HG03060 (cell line): ENCODE results near the gene P2RX6.
"Not testable (repeated sequence)": the region's sequence is repeated elsewhere in the genome, so short reads cannot be mapped to it uniquely, and the experiment has no call there.

Source experiments
- ATAC-seq: cut with Tn5 transposase; IDR thresholded peaks from one replicate; pipeline ENCODE4 v1.9.1; 2021; ENCODE audit warnings: low read depth, moderate number of reproducible peaks; ENCODE audit not compliant: unreplicated experiment

Gene P2RX6

DNA sequence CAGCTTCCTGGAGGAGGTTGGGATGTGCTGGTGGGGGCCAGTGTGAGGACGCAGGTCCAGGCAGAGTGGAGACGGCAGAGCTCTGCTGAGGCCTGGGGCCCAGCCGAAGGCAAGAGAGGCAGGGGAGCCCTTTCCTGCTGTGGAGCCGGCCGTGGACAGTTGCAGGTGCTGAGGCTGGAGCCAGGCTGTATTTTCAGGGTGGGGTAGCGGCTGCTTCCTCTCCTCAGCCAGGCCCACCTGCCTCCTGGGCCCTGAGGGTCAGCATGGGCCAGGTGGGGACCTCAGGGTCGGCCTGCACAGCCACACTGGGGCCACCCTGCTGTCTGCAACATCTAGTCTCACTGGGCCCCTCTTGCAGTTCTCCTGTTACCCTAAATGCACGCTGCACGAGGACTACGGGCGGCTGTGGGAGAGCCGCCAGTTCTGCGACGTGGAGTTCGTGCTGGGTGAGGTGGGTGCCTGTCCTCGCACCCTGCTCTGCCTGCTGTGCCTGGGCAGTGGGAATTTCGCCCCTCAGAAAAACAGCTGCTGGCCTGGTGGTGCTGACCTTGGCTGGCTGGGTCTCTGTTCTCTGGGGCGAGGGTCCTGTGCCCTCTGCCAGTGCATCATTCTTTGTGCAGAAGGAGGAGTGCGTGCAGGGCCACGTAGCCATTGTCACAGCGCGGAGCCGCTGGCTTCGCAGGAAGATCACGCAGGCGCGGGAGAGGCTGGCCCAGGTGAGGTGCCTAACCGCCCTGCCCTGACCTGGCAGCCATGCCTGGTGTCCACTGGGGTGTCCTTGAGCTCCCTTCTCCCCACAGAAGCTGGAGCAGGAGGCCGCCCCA, 21.4 kb upstream of the P2RX6 start:
- no peak for ATAC-seq

DNA sequence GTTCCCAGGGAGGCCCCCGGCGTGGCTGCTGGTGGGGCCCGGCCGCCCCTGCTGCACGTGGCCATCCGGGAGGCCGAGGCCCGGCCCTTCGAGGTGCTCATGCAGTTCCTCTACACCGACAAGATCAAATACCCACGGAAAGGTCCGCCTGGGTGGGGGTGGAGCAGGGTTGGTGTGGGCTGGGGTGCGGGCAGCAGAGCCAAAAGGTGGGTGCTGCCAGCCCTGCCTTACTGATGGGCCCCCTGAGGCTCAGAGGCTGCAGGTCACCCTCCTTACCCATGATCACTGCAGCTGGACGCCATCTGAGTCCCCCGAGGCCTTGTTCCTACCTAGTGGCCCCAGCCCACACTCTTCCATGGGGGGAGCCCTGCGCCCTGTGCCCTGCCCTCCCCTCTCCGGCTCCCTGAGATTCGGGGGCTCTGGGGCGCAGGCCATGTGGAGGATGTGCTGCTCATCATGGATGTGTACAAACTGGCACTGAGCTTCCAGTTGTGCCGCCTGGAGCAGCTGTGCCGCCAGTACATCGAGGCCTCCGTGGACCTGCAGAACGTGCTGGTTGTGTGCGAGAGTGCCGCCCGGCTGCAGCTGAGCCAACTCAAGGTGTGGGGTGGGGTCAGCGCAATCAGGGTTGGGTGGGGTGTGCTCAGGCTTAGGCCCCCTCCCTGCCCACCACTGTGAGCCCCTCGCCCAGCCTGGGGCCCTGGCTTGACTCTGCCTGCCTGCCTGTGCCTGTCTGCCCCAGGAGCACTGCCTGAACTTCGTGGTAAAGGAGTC, 20.6 kb upstream of the P2RX6 start:
- no peak for ATAC-seq

DNA sequence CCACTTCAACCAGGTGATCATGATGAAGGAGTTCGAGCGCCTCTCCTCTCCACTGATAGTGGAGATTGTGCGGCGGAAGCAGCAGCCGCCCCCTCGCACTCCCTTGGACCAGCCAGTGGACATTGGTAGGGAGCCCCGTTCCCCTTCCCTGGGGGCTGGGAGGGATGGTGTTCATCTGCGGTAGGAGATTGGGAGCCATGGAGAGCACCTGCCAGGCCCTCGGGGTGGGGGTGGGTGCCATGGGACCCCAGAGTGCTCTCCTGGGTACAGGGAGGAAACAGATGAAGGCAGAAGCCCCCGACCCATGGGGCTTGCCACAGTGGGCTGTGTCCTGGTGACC, 20.1 kb upstream of the P2RX6 start:
- ATAC-seq = no peak

DNA sequence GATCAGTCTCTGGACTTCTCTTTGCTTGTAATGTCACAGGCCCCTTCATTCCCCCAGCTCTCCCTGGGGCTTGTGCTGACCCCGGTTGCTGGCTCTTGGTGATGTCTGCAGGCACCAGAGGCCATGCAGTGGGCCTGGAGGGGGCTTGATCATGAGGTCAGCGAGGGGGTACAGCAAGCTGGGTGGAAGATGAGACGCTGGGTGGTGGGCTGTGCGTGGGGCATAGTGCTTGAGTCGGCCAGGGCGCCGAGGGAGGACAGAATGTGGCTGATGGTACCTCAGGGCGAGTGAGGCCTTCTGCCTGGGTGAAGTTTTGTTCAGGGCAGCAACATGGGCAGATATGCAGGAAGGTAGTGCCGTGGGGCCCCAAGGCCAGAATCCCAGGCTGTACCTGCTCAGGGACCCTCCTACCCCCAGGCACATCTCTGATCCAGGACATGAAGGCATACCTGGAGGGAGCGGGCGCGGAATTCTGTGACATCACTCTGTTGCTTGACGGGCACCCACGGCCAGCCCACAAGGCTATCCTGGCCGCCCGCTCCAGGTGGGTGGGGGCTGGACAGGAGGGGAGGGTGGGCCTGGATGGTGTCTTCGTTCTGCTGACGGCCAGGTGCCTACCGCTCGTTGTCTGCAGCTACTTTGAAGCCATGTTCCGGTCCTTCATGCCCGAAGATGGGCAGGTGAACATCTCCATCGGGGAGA, 19.5 kb upstream of the P2RX6 start:
- no peak for ATAC-seq

DNA sequence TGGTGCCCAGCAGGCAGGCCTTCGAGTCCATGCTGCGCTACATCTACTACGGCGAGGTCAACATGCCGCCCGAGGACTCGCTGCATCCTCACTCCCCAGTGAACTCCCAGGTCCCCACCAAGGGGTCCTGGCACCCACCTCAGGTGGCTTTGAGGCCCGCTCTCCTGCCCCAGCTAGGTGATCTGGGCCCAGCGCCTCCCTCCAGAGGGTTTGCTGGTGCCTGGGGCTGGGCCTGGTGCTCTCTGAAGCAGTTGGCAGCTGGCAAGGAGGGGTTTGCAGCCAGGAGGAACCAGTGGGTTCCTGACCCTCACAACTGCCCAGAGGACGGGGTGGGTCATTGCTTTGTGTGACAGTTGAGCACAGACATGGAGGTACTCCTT, 18.9 kb upstream of the P2RX6 start:
- no peak for ATAC-seq

DNA sequence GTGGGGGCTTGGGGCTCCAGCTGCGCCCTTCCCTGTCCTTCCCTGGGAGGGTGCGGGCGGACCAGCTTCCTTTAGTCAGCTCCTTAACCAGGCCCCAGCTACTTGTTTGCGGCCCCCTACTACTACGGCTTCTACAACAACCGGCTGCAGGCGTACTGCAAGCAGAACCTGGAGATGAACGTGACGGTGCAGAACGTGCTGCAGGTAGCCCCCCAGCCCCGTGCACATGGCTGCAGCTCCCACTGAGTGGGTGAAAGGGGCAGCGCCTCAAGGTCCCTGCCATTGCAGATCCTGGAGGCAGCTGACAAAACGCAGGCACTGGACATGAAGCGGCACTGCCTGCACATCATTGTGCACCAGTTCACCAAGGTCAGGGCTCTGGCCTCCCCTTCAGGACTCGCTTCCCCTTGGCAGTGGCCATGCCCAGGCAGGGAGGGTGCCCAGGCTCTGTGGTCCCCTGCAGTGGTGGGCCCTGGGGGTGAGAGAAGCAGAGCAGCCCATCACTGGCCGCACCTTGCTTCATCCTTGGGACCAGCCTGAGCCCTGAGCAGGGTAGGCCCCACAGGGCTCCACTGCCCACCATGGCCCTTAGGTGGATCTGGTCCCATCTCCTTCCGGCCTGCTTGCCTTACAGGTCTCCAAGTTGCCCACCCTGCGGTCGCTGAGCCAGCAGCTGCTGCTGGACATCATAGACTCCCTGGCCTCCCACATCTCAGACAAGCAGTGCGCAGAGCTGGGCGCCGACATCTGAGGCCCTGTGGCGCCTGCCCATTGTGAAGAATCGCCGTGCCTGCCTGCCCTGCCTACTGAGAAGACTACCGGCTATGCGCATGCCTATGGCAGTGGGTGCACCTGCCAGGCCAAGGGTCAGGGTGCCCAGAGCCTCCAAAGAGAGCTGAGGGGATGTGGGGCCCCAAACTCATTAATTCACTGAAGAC, 18.1 kb upstream of the P2RX6 start:
- no peak for ATAC-seq

DNA sequence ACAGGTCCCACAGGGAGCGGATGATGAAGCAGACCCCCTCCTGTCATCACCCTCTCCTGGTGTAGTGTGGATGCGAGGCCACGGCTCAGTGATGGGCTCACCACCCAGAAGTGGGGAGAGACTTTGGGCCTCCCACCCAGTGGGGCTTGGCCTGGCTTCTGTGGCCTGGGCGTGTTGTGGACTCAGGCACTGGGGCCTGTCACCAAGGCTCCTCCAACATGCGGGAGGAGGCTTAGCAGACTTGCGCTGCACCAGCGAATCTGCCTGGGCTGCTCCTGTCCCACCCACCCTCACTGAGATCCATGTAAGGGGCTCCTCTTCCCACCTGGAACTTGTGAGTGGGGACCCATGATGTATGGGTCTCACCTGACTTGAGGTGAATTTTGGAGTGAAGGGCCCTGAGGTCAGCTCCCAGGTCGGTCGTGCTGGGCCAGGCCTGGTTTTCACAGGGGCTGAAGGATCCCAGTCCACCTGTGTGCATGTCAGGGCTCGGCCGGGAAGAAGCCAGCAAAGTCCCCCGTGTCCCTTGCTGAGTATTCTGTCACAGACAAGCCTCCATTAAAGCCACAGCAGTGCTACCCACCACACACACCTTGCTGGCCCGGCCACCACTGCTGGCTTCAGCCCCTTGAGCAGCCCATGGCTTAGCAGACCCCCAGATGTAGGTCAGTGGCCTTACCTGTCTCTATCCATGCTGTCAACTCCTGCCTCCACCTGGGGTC, 17.3 kb upstream of the P2RX6 start:
- ATAC-seq = no peak

DNA sequence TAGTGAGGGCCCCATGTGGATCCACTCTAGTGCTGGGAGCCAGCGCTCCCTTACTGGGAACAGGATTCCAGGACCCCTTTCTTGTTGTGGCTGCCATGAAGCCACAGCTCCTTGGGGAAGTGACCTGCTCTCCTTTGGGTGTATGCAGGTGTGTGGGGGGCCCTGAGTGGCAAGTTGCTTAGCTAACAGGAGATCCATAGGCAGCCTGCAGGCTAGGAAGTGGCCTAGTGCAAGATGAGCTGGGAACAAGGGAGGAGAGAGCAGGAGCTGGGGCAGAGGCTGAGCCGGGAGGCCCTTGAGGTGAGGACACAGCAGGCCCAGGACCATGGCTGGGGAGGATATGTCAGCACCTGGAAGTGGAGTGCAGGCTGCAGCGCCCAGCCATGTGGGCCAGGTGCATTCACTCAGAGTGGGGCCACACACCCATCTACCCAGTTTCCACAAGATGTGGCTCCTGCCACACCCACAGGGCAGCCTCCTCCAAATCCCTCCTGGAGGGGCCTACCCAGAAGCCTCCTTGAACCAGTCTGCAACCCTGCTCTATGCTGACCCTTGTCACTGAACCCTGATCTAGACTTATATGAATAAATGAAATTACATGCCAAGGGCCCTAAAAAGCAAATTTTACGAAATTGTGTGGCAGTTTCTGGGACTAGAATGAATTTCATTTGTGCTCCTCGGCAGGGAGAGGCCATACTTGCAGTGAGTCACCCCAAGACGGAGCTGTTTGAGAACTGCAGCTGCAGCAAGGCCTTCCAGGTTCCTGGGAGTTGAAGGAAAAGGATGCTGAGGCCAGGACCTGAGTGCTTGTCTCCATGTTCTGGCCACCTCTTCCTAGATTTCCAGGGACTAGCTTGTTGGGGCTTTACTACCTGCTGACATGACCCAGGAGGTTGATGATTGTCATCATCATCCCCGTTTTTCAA, 16.3 kb upstream of the P2RX6 start:
- ATAC-seq = no peak

DNA sequence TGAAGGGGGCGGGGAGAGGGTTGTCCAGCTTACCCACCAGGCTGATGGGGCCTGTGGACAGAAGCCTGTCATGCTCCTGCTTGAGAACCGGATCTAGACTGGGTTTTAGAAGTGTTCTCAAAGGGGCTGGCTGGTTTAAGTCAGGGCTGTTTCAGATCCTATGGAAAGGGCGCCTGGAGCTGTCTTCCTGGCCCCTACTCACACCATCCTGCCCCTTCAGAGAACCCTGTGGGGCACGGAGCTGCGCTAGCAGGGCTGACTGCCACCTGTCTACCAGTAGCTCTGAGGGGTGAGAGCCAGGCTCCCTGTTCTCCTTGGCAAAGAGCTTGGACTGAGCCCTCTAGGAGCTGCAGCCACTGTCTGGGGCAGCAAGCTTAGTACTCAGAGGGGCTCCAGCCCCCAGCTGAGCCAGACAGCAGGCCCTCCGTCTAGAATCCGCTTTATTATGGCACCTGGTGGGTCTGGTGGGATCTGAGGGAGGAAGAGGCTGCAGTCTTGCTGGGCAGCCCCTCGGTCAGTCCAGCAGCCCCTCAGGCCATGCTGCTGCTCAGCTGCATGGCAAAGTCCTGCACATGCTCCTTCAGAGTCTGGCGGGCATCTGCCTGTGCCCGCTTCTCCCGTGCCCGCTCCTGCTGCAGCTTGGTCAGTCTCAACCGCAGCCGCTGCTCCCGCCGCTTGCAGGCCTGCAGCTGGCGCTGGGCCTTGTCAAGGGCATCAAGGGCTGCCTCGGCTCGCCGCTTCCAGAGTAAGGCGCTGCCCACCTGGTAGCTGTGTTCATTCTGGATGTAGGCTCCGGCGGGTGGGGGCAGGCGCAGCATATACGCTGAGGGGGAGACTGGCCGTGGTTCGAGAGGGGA, 15.4 kb upstream of the P2RX6 start:
- ATAC-seq = no peak

DNA sequence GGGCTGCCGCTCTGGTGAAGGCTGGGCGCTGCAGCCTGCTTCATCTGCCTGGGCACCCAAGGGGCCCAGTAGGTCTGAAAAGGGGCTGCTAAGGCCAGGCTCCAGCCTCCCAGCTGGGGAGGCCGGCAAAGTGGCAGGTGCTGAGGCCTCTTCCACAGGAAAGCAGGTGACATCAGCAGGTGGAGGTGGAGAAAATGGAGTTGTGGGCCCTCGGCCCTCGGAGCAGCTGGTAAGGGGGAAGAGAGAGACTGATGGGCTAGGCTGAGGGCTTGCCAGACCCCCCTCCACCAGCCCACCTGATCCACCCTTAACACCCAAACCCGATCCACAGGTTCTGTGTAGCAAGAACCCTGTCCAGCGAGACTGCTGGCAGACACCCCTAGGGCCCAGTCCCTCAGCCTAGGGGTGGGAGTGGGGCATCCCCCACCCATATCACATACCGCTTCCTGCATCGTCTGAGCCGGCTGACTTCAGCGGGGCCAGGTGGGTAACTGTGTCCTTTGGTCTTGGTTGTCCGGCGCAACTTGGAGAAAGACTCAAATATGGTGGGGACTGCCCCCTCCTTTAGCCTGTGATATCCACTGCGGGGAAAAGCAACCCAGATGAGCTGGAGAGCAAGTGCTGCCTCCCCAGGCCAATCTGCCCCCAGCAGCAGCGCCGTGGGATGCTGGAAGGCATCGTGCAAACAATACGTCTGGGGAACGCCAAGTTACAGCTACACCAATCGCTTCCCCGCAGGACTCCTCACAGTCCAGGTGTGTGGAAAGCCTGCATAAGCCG, 14.6 kb upstream of the P2RX6 start:
- no peak for ATAC-seq

DNA sequence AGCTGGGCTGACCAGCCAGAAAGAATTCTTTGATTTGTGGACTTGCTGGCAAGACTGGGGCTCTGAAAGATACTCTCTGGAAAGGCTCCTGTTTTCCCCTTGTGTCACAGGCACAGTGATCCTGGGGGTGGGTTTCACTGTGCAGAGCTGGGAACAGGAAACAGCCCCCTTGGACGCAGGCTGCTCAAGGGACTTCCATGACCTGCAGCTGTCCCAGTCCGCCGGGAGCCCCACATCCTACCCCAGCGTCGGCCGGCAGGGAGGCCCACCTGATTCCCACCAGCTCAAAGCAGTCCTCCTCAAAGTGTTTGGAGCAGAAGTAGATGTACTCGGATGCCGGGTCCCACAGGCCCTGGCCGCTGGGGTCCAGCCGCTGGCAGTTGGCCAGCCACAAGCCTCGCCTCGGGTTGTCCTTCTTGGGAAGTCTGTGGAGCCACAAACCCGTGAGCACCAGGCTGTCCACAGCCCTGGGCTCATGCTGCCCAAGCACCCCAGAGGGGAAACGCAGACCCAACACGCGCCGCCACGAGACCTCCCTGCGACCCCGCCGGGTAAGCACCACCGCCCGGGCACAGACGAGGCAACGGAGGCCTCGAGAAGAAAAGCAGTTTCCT, 13.9 kb upstream of the P2RX6 start:
- no peak for ATAC-seq

DNA sequence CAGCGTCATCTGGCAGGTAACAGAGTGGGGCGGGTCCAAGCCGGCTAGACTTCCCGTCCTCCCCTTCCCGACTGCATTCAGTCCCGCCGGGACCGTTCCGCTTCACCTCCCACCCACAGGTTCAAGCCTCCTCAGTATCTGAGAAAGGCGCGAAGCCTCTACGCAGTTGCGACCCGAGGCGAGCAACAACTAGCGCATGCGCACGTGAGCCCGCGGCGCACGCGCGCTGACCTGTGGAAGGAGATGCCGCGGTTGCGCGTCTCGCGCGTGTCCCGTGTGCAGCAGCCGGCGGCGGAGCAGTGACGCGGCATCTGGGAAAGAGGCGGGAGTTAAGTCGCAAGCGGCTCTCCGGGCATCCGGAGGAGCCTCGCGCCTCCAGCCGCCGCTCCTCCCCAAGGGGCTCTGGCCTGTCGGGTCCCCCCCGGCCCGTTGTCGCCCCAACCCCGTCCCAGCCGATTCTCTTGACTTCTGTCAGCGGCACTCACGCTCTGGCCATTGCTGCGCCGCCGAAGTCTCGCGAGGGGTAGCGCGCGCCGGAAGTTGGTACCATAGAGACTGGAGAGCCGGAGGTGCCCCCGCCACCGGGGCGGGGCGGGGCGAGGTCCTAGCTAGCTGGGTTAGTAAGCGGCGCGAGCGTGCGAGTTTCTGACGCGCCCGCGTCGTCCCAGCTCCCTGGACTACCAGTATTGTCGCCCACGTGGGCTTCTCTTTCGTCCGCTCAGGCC, 13.2 kb upstream of the P2RX6 start, which contains the start of gene THAP7:
Gene THAP7 (minus strand): TSS at position 518 of the 725 bp plus-strand sequence. CDS start 207 bp downstream, at position 311.
- ATAC-seq = peak; percentile 48

DNA sequence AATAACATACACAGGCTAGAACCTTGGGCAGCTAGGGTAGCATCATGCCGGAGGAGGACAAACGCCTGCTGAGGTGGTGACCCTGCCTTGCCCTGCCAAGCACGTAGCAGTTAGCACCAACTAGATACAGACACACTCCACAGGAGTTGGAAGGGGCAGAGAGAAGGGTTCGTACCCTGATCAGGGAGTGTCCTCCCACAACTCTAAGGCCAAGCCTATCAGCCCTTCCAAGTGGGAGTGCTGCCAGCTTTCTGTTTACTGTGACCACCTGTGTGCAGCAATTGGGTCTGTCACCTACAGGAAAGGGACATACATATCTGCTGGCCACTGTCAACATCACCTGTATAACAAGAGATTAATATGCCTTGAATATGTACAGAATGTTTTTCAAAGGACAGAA, 11.2 kb upstream of the P2RX6 start:
- ATAC-seq = no peak

DNA sequence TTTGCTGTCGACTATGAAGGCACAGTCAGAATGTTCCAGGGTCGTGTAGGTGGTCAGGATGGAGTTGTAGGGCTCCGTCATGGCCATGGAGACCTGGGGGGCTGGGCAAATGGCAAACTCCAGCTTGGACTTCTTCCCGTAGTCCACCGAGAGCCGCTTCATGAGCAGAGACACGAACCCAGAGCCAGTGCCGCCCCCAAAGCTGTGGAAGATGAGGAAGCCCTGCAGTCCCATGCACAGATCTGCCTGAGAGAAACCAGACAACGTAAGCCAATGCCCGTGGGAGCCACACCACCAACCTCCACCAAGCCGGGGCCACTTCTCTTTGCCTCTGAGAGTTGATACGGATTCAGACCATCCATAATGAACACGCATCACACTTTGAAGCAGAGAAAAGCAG, 5.8 kb upstream of the P2RX6 start:
- not testable (repeated sequence) for ATAC-seq

DNA sequence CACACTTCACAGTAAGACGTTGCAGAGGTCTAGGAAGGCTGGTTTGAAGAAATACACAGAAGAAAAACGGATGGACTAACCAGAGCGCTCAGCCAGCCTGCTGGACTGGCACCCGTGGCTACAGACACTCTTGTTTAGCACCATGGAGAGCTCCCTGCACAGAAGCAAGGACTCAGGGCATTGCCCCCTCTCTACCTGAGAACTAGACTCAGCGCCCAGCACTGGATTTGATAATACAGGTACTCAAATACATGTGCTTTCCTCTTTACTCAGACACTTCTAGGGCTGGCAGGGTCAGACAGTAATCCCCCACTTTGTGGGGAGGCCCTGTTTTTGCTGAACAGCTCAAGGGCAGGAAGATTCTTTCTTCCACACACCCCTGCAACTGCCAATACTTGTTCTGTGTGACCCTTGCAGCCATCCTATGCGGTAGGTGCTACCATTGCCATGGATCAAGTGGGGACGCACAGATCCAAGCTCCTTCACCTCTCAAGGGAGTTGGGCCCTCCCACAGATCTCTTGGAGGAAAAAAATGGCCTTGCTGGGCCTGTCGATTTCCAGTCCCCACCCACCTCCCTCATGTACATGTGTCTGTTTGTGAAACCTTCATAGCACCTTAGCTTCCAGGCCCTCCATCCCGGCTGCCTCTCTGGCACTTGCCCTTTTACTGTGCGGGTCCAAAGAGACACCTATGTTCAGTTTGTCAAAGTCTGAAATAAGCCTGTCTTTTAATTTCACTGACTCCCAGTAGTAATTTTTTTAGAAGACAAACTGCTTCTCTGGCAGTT, 5.1 kb upstream of the P2RX6 start:
- no peak for ATAC-seq
